Globus pallidus (tissue), 1 donor: ENCODE results near the gene SPATA19.

Experiments
- DNase-seq: peaks from one replicate; pipeline ENCODE4 v3.0.0-alpha.2; 2015; ENCODE audit warnings: low spot score

The SPATA19 gene

DNA sequence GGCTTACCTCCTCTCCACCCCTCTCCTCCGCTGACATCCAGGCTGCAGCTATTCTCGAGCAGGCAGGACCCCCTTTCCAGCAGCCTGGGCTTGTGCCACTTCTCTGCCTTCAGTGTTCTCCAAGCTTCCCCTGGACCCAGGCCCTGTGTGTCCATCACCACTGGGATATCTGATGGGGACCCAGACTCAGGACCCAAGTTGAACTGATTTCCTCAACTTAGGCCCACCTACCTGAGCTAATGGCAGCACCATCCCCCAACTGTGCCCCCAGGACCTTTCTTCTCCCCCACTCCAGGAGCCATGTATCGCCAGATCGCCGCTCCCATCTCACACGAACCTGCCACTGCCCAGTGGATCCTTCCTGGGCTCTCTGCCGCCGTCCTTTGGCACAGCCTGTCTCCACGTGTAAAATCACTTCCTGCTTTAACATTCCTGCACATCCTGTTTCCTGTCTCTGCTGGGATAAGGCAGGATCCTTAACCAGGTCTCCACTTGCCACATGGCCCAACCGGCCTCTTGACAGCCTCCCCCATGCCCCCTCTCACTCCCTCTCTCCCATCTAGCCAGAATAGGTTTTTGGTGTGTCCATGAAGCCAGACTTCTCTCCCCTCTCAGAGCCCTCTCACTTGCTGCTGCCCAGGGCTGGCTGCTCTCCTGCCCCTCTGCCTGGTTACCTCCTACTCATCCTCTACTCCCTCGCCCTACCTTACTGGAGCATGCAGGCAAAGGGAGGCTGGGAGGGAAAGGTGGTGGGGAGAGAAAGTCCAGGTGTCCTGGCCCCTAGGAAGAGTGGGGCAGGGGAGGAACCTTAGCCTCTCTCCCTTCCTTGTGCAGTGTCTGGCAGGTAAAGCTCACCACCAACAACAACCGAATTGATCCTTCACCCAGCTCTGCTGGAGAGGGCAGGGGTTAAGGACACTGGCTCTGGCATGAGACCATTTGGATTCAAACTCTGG lies 9.4 kb downstream of the SPATA19 start:
- DNase-seq, result no peak

- no peak for DNase-seq
Observed at GRCh38 chr11:133834682-133835592, 10.4 kb downstream of the SPATA19 start.

- no peak for DNase-seq
Observed at GRCh38 chr11:133833898-133834681, 11.2 kb downstream of the SPATA19 start.

DNA sequence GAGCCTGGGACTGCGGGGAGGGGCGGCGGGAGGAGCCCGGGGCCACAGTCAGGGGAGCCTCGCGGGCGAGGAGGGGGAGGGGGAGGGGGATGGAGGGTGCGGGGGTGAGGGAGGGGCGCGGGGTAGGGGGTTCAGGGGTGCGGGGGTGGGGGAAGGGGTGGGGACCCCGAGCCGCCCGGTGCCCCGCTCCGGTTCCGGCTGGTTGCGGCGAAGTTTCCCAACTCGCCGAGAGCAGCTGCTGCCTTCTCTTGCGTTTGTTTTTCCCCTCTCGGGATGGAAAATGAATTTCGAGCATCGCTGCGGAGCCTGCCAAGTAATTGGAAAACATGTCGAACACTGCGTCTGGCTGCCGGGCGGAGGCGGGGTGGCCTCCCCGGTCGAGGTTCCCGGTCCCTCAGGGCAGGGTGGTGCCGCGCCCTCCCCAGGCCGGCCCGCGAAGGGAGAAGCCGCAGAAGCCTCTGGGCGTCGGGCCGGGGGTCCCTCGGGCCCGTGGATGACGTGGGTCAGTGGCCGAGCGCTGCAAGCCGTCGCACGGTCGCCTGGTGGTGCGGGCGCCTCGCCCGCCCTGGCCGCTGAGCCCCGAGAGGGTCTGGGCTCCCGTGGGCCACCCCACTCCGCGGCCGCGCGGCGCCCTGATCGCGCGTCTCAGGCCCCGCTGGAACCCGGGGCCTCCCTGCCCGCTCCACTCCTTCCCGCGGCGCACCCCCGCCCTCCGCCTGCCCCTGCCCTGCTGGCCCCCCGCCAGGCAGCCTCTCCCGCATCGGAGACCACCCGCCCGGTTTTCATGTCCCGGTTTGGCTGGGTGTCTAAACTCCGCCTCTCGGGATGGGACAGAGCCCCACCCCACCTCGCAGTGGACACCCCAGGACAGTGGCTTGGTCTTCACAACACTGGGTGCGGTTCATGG lies 12.1 kb downstream of the SPATA19 start:
- DNase-seq, result no peak

DNA sequence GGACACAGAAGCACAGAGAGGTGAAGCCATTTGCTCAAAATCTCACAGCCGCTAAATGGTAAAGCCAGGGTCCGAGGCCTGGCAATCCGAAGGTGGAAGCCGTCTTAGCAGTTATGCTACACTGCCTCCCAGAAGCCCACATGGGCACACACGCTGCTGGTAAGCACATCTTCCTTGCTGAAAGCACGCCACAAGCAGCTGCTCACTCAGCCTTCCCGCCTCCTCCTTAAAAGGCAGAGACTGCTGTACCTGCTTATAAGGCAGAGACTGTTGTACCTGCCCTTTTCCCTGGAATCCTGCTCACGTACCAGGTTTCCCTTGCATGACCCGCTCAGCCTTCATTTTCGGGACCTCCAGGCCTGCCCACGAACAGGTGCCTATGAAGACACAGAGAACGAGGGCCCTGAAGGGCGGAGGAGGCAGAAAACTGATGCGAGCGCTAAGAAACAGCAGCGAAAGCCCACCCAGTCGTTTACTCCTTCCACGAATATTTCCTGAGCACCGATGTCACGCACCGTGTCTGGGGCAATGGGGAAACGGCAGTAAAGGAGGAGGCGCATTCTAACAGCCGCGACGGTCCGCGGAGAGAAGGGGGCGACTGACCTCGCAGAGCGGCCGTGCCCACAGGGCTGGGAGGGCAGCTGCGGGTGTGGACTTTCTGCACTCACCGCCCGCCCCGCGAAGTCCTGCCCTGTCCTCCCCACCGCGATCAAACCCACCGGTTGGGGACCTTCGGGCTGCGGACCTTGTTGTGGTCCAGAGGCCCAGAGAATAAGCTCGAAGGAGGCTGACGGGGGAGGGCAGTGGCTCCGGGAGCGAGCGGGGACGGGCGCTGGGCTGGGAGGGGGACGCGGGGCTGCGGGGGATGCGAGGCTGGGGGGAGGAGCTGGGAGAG lies 13.0 kb downstream of the SPATA19 start:
- DNase-seq, result no peak

DNA sequence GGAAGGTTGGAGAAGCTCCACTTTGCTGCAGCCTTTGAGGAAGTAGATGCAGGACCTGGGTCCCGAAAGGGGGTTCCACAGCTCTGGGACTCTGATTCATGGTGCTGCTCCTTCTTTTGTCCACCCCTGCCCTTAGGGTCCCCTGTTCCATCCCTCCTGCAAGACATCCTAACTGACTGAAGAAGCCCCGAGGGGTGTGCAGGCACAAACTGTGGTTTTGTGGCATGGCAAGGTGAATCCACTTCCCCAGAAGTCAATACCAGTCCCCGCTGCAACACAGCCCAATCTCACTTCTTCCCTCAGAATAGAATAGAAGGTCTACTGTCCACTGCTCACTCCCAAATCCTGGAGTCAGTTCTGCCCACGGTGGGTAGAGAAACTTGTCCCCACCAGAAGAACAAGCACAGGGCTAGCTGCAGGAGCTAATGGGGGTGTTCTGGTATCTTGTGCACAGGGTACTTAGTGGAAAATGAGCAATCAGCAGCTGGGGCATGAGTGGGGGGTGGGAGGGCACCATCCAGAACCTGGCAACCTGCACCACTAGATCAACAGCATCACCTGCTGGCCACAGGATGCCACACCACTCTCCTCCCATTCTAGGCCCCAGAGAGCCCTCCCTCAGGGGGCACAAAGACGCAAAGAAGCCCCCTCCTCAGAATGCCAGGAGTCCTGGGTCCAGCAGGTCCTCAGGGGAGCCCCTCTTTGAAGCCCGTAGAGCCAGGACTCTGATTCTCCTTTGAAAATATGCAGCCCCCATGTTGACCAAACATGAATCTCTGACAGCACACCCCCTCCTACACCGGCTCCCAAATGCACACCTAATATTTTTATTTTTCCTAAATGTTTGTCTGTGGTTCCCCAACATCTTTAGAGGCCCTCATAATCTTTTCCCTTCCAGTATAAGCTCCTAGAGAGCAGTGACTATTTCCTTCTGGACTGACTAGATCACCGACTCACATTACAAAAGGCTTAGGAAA lies 14.1 kb downstream of the SPATA19 start:
- no peak for DNase-seq

GRCh38 chr11:133829566-133829965 lies 15.7 kb downstream of the SPATA19 start:
- DNase-seq, result no peak

DNA sequence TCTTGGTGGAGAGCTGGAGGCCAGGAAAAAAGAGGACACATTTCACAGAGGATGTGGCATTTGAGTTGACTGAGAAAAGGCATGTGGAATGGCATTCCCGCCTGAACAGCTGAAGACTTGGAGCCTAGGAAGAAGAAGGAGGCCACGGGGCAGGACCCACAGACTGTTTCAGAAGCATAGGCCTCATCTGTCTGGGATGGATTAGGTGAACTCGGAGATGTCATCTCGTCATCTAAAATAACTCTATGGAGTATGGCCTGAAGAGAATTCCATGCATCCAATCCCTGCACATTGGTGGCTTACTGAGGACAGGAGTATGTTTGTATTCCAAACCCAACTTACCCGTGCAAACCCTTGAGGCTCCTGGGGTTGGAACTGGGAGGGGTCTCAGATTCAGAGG lies 16.4 kb downstream of the SPATA19 start:
- no peak for DNase-seq

GRCh38 chr11:133827556-133827955 lies 17.8 kb downstream of the SPATA19 start:
- no peak for DNase-seq

- no peak for DNase-seq
Observed at GRCh38 chr11:133826866-133827265, 18.4 kb downstream of the SPATA19 start.

DNA sequence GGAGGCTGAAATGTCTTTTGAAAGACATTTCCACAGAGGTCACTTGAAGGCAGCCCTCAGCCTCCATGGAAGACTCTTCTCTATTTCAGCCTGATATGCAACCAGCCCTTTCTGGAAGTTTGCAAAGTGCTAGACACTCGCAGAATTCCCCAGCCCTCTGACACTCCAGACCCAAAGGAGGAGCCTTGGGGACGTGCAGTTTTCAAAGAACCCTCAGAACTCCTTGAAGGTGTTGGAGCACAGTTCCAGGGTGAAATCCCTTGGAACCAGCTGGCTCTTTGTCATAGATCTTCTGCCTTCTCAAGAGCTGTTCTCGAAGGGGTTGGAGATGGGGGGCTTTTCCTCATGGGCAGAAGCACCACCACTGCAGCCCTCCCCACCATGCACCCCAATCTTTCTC lies 19.6 kb downstream of the SPATA19 start:
- no peak for DNase-seq

- no peak for DNase-seq
Observed at GRCh38 chr11:133825156-133825555, 20.2 kb downstream of the SPATA19 start.

GRCh38 chr11:133824593-133824992 lies 20.7 kb downstream of the SPATA19 start:
- no peak for DNase-seq

GRCh38 chr11:133823614-133824013 lies 21.7 kb downstream of the SPATA19 start:
- no peak for DNase-seq

DNA sequence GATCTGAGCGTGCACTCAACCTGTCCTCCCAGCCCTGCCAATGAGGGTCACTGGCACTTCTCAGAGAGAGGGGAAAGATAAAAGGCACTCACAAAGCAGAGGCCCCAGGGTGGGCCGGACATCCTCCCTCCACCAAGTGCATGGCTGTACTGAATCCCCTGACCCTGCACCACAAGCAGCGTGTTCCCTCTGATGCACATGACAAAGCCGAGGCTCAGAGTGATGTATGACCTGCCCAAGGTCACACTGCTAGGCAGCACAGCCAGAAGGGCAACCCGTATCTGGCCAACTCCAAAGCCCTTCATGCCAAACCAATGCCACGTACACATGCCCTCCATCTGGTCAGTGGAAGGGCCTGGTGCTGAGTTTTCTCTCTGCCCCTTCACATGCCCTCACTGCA lies 22.1 kb downstream of the SPATA19 start:
- DNase-seq, result no peak

DNA sequence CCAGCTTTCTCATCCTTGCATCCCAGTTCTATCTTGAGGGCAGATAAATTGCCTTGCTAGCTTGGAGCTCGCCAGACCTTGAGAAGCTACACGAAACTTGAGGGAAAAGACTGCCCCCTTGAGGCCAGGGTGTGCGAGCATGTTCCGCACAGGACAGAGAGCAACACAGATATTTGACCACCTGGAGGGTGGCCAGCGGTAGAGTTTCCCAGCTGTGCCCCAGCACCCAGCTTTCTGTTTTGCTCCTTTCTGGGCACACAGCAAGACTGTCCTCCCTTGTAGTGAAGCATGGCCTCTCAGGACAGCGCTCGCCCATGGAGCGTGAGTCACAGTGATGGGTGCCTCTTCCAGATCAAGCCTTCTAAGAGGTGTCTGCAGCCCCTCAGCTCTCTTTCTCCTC lies 23.5 kb downstream of the SPATA19 start:
- DNase-seq, result peak; percentile 60

GRCh38 chr11:133819746-133820315 lies 25.5 kb downstream of the SPATA19 start:
- DNase-seq, result no peak

DNA sequence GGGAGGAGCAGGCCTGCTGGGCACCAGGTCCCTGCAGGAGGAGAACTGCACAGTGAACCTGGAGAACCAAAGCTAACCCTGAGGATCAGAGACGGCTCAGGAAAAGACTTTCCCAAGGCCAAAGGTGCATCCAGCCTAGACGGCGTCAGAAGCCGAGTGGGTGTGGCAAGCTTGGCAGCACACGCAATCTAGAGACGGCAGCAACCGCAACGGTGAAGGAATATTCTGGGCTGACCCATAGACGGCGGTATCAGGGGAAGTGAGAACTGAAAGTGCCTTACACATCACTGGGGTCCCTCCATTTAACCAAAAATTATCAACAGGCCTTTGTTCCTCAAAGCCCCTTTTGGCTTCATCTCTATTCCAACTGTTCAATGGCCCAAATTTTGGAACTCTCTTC lies 26.2 kb downstream of the SPATA19 start:
- no peak for DNase-seq
